ENCODE measurements around the gene PTPRN2. TPM values are rescaled to one million over a fixed set of nuclear protein-coding genes. Genes with fewer than 3 reads are reported as not detected.

PTPRN2 gene
- total RNA-seq, 1 donor from 2014 or later: 0.72 TPM

GRCh38 chr7:157723205-157723604 is 864.4 kb downstream of the PTPRN2 start:
- no peak for DNase-seq (ENCODE audit: low spot score)

- DNase-seq (ENCODE audit: low spot score): no peak
Observed at GRCh38 chr7:157722137-157723060, 865.2 kb downstream of the PTPRN2 start.

GRCh38 chr7:157721468-157722136 is 866.0 kb downstream of the PTPRN2 start:
- DNase-seq (ENCODE audit: low spot score): no peak

- DNase-seq (ENCODE audit: low spot score): no peak
Observed at GRCh38 chr7:157719705-157720655, 867.6 kb downstream of the PTPRN2 start.

- no peak for DNase-seq (ENCODE audit: low spot score)
Observed at GRCh38 chr7:157719008-157719682, 868.5 kb downstream of the PTPRN2 start.

- DNase-seq (ENCODE audit: low spot score): no peak
Observed at GRCh38 chr7:157718303-157719007, 869.2 kb downstream of the PTPRN2 start.

GRCh38 chr7:157717211-157718174 is 870.1 kb downstream of the PTPRN2 start:
- DNase-seq (ENCODE audit: low spot score): no peak

- DNase-seq (ENCODE audit: low spot score): no peak
Observed at GRCh38 chr7:157715938-157716280, 871.7 kb downstream of the PTPRN2 start.

GRCh38 chr7:157715071-157715937 is 872.3 kb downstream of the PTPRN2 start:
- no peak for DNase-seq (ENCODE audit: low spot score)

- DNase-seq (ENCODE audit: low spot score): no peak
Observed at GRCh38 chr7:157714166-157715070, 873.2 kb downstream of the PTPRN2 start.

GRCh38 chr7:157713591-157713990 is 874.0 kb downstream of the PTPRN2 start:
- DNase-seq (ENCODE audit: low spot score): no peak

GRCh38 chr7:157712666-157713235 is 874.9 kb downstream of the PTPRN2 start:
- DNase-seq (ENCODE audit: low spot score): no peak

- DNase-seq (ENCODE audit: low spot score): no peak
Observed at GRCh38 chr7:157711353-157711888, 876.2 kb downstream of the PTPRN2 start.

GRCh38 chr7:157710396-157710795 is 877.2 kb downstream of the PTPRN2 start:
- no peak for DNase-seq (ENCODE audit: low spot score)

- no peak for DNase-seq (ENCODE audit: low spot score)
Observed at GRCh38 chr7:157709531-157710251, 877.9 kb downstream of the PTPRN2 start.

- DNase-seq (ENCODE audit: low spot score): no peak
Observed at GRCh38 chr7:157708919-157709295, 878.7 kb downstream of the PTPRN2 start.

Measured in umbilical cord (tissue), 2 donors.